H1 (cell line): ENCODE data around the gene FN3KRP. TPM values are rescaled to one million over a fixed set of nuclear protein-coding genes. Genes with fewer than 3 reads are reported as not detected.
A peak's percentile ranks its signal among the peaks of the same experiment; 100 is the strongest.

ENCODE experiments used
- CTCF ChIA-PET: fragments of 300-600 bp; sonication (Branson Sonifier 250); formaldehyde crosslinking; loops from one replicate; lab custom pipeline; 2021; ENCODE audit not compliant: partially characterized antibody; lab: Charles Lee
- POLR2A ChIA-PET: fragments of 300-600 bp; sonication (Branson Sonifier 250); formaldehyde crosslinking; loops from one replicate; lab custom pipeline; 2021; ENCODE audit warnings: inconsistent platforms; ENCODE audit not compliant: partially characterized antibody; lab: Charles Lee
- DNase-seq, 2 experiments: peaks; one replicate each; pipeline versions ENCODE4 v3.0.0 to v3.0.0-alpha.2; 2010 to 2022; ENCODE audit warnings: low spot score in 2 of 2, low read depth in 1 of 2, mixed read lengths in 1 of 2
- FAIRE-seq: peaks from 2 replicates; lab custom pipeline; 2011; peaks lifted over from hg19 to GRCh38; lab: Jason Lieb, UNC
- H2AFZ ChIP-seq: 2 replicates; pipeline ENCODE4 v1.8.1; 2012; ENCODE audit warnings: low read length, inconsistent platforms
- H2AK5ac ChIP-seq: 2 replicates; pipeline ENCODE4 v1.6.1; 2013; ENCODE audit warnings: low read depth, low read length
- H2BK120ac ChIP-seq: replicated peaks from 2 replicates; pipeline ENCODE3; 2013; ENCODE audit warnings: low read depth, low read length, inconsistent platforms
- H2BK12ac ChIP-seq: 2 replicates; pipeline ENCODE4 v1.6.1; 2013; ENCODE audit warnings: low read depth, low read length
- H2BK15ac ChIP-seq: 2 replicates; pipeline ENCODE4 v1.6.1; 2013; ENCODE audit warnings: low read length
- H2BK20ac ChIP-seq: 2 replicates; pipeline ENCODE4 v1.6.1; 2013; ENCODE audit warnings: low read length
- H2BK5ac ChIP-seq: 2 replicates; pipeline ENCODE4 v1.6.1; 2013; ENCODE audit warnings: low read depth, low read length
- H3K14ac ChIP-seq: 2 replicates; pipeline ENCODE4 v1.6.1; 2013; ENCODE audit warnings: inconsistent platforms; ENCODE audit not compliant: insufficient read length
- H3K18ac ChIP-seq: 2 replicates; pipeline ENCODE4 v1.6.1; 2013; ENCODE audit warnings: low read length; ENCODE audit errors: extremely low read depth
- H3K23ac ChIP-seq: 2 replicates; pipeline ENCODE4 v1.6.1; 2013; ENCODE audit warnings: inconsistent platforms; ENCODE audit not compliant: insufficient read length
- H3K23me2 ChIP-seq: 2 replicates; pipeline ENCODE4 v1.6.1; 2013; ENCODE audit warnings: low read depth, low read length
- H3K27ac ChIP-seq: 2 replicates; pipeline ENCODE4 v1.6.1; 2011; ENCODE audit warnings: low read depth, low read length, inconsistent platforms
- H3K27me3 ChIP-seq, 4 experiments: replicated peaks in 1 of 4; 1 replicate in 1 of 4; 2 replicates in 3 of 4; pipeline versions ENCODE4 v1.6.1 to v1.8.1; 2011 to 2013; ENCODE audit warnings: low read length in 3 of 4, mild to moderate bottlenecking in 3 of 4, inconsistent platforms in 2 of 4, mixed read lengths in 2 of 4, moderate library complexity in 1 of 4; ENCODE audit not compliant: control insufficient read depth in 3 of 4, insufficient read depth in 3 of 4; ENCODE audit errors: extremely low read depth in 1 of 4
- H3K36me3 ChIP-seq, 4 experiments: 2 replicates each; pipeline versions ENCODE4 v1.6.1 to v1.8.1; 2011 to 2013; ENCODE audit warnings: mild to moderate bottlenecking in 4 of 4, low read length in 3 of 4, moderate library complexity in 2 of 4, control low read depth in 1 of 4, inconsistent platforms in 1 of 4; ENCODE audit not compliant: insufficient read depth in 4 of 4, control insufficient read depth in 2 of 4
- H3K4ac ChIP-seq: replicated peaks from 2 replicates; pipeline ENCODE3; 2013; ENCODE audit warnings: low read length, low read depth, mixed read lengths, inconsistent platforms; ENCODE audit not compliant: insufficient read length
- H3K4me1 ChIP-seq, 4 experiments: replicated peaks in 1 of 4; 1 replicate in 1 of 4; 2 replicates in 3 of 4; pipeline versions ENCODE4 v1.6.1 to v1.8.1; 2011 to 2013; ENCODE audit warnings: low read length in 3 of 4, inconsistent platforms in 2 of 4, mixed read lengths in 1 of 4; ENCODE audit not compliant: insufficient read depth in 4 of 4, control insufficient read depth in 3 of 4
- H3K4me2 ChIP-seq, 2 experiments: 2 replicates each; pipeline versions ENCODE4 v1.6.1 to v1.8.1; 2011 to 2013; ENCODE audit warnings: low read depth in 2 of 2, low read length in 2 of 2, control low read depth in 1 of 2, inconsistent platforms in 1 of 2, mild to moderate bottlenecking in 1 of 2; ENCODE audit not compliant: insufficient read depth in 1 of 2
- H3K4me3 ChIP-seq, 4 experiments: fragments of 200-600, 300-600 bp in 1 of 4; sonication (generic), shearing (Covaris generic), sonication (Bioruptor Twin) in 1 of 4; 2 replicates each; pipeline versions ENCODE4 v1.5.1 to v1.8.1; 2011 to 2016; ENCODE audit warnings: low read length in 4 of 4, low read depth in 3 of 4, control low read depth in 2 of 4, inconsistent platforms in 2 of 4, mild to moderate bottlenecking in 2 of 4, mixed read lengths in 1 of 4, moderate library complexity in 1 of 4; ENCODE audit not compliant: insufficient read depth in 2 of 4; ENCODE audit errors: extremely low read depth in 1 of 4
- H3K56ac ChIP-seq: replicated peaks from 2 replicates; pipeline ENCODE3; 2013; ENCODE audit warnings: low read depth, mild to moderate bottlenecking, mixed read lengths, low read length, inconsistent platforms; ENCODE audit not compliant: insufficient read length
- H3K79me1 ChIP-seq: 2 replicates; pipeline ENCODE4 v1.6.1; 2013; ENCODE audit warnings: low read depth, low read length, control low read depth
- H3K79me2 ChIP-seq, 2 experiments: 2 replicates each; pipeline versions ENCODE4 v1.6.1 to v1.8.1; 2012 to 2013; ENCODE audit warnings: low read length in 2 of 2, mild to moderate bottlenecking in 2 of 2, inconsistent platforms in 1 of 2; ENCODE audit not compliant: insufficient read depth in 2 of 2, control insufficient read depth in 1 of 2
- H3K9ac ChIP-seq, 4 experiments: replicated peaks in 1 of 4; 1 replicate in 1 of 4; 2 replicates in 3 of 4; pipeline versions ENCODE4 v1.6.1 to v1.8.1; 2011 to 2013; ENCODE audit warnings: low read depth in 3 of 4, low read length in 3 of 4, control low read depth in 2 of 4, mild to moderate bottlenecking in 2 of 4, moderate library complexity in 2 of 4, inconsistent platforms in 1 of 4; ENCODE audit errors: extremely low read depth in 1 of 4
- H3K9me3 ChIP-seq, 2 experiments: 2 replicates each; pipeline versions ENCODE4 v1.6.1 to v1.8.1; 2012 to 2013; ENCODE audit warnings: mild to moderate bottlenecking in 2 of 2, moderate library complexity in 2 of 2, control low read depth in 1 of 2, inconsistent platforms in 1 of 2, low read depth in 1 of 2, low read length in 1 of 2, mixed read lengths in 1 of 2; ENCODE audit not compliant: insufficient read depth in 2 of 2
- H4K20me1 ChIP-seq, 2 experiments: replicated peaks in 1 of 2; 2 replicates each; pipeline versions ENCODE3 to v1.8.1; 2011 to 2013; ENCODE audit warnings: inconsistent platforms in 2 of 2, low read length in 2 of 2, mild to moderate bottlenecking in 1 of 2; ENCODE audit not compliant: insufficient read depth in 2 of 2, control insufficient read depth in 1 of 2
- H4K5ac ChIP-seq: 2 replicates; pipeline ENCODE4 v1.6.1; 2013; ENCODE audit warnings: low read length, low read depth, mixed read lengths, inconsistent platforms; ENCODE audit not compliant: insufficient read length
- H4K8ac ChIP-seq: 2 replicates; pipeline ENCODE4 v1.8.0; 2013; ENCODE audit warnings: mild to moderate bottlenecking, moderate library complexity, low read length, inconsistent platforms; ENCODE audit not compliant: insufficient read depth; ENCODE audit errors: extremely low read depth
- H4K91ac ChIP-seq: replicated peaks from 2 replicates; pipeline ENCODE3; 2013; ENCODE audit warnings: low read length, mixed read lengths, inconsistent platforms; ENCODE audit not compliant: insufficient read length
- ASH2L ChIP-seq: fragments of 200-600, 300-600 bp; sonication (generic); IDR thresholded peaks from one replicate; pipeline ENCODE4 v1.7.1; 2017; ENCODE audit warnings: low read length
- CBX5 ChIP-seq: fragments of 300-800, 300-1000 bp; sonication (generic); IDR thresholded peaks from 2 replicates; pipeline ENCODE4 v1.7.1; 2016; ENCODE audit warnings: antibody characterized with exemption, low read length, low read depth
- EGR1 ChIP-seq: IDR thresholded peaks from 2 replicates; pipeline ENCODE4 v1.6.1; 2011; ENCODE audit warnings: low read depth, low read length, borderline replicate concordance
- FOSL1 ChIP-seq: IDR thresholded peaks from 2 replicates; pipeline ENCODE4 v1.6.1; 2011; ENCODE audit warnings: mild to moderate bottlenecking, low read depth, low read length, moderate library complexity; ENCODE audit not compliant: insufficient read depth
- GABPA ChIP-seq: IDR thresholded peaks from 2 replicates; pipeline ENCODE4 v1.6.1; 2011; ENCODE audit warnings: mild to moderate bottlenecking, low read length, moderate library complexity, borderline replicate concordance; ENCODE audit not compliant: insufficient read depth
- JUND ChIP-seq: IDR thresholded peaks from 2 replicates; pipeline ENCODE4 v1.6.1; 2011; ENCODE audit warnings: mild to moderate bottlenecking, improper control_type of control experiment, low read length
- KDM1A ChIP-seq: fragments of 200-600, 300-600 bp; sonication (generic); IDR thresholded peaks from 2 replicates; pipeline ENCODE4 v1.7.1; 2016; ENCODE audit warnings: mild to moderate bottlenecking, low read length, borderline replicate concordance
- PHF8 ChIP-seq: fragments of 200-600 bp; sonication (generic); conservative IDR thresholded peaks from 2 replicates; pipeline ENCODE4 v1.7.1; 2012; ENCODE audit warnings: low read depth, mild to moderate bottlenecking, inconsistent platforms, low read length, moderate library complexity
- RBBP5 ChIP-seq: IDR thresholded peaks from 2 replicates; pipeline ENCODE4 v1.7.1; 2012; ENCODE audit warnings: low read depth, mild to moderate bottlenecking, inconsistent platforms, low read length, moderate library complexity, borderline replicate concordance
- SIN3A ChIP-seq, 2 experiments: IDR thresholded peaks in 1 of 2; conservative IDR thresholded peaks in 1 of 2; 2 replicates each; pipeline ENCODE4 v1.6.1; 2011 to 2012; ENCODE audit warnings: low read length in 2 of 2, improper control_type of control experiment in 1 of 2, low read depth in 1 of 2, mild to moderate bottlenecking in 1 of 2
- SIX5 ChIP-seq: IDR thresholded peaks from 2 replicates; pipeline ENCODE4 v1.6.1; 2011; ENCODE audit warnings: mild to moderate bottlenecking, low read depth, low read length
- SRF ChIP-seq: IDR thresholded peaks from 2 replicates; pipeline ENCODE4 v1.6.1; 2011; ENCODE audit warnings: mild to moderate bottlenecking, low read depth, low read length, moderate library complexity
- TAF7 ChIP-seq: optimal IDR thresholded peaks from 2 replicates; pipeline ENCODE3; 2011; ENCODE audit warnings: low read depth, mild to moderate bottlenecking, inconsistent platforms, low read length, moderate library complexity, borderline replicate concordance
- whole genome bisulfite sequencing, 2 experiments: shearing (Covaris generic) in 1 of 2; methylation state at CpG; one replicate each; pipeline versions ENCODE4 v1.1.6 to v1.1.7; 2013 to 2015; ENCODE audit warnings: low lambda C conversion rate in 2 of 2, mixed read lengths in 2 of 2, inconsistent platforms in 1 of 2, low coverage in 1 of 2, missing lambda C conversion rate in 1 of 2; ENCODE audit not compliant: insufficient replicate concordance in 2 of 2, insufficient coverage in 1 of 2, insufficient read length in 1 of 2; ENCODE audit errors: extremely low coverage in 1 of 2, missing lambda C conversion rate in 1 of 2; 5-methylcytosine and 5-hydroxymethylcytosine counted together
- polyA plus RNA-seq, 7 experiments: library from polyadenylated mRNA; depleted of rRNA in 3 of 7; stranded (reverse) in 5 of 7; unstranded in 2 of 7; fragments of >200 nt in 5 of 7; fragments of 200-250 nt in 2 of 7; gene quantifications; 1 replicate in 5 of 7; 2 replicates in 1 of 7; 4 replicates in 1 of 7; pipeline versions ENCODE4 v1.2.1 to v1.2.3, GENCODE V29; 2011 to 2013; ENCODE audit warnings: missing spikeins in 2 of 7, mixed read lengths in 2 of 7
- total RNA-seq: library from RNA; stranded (reverse); fragmentation: NEBNext Ultra II Directional; extraction: Animal tissue kit (Norgen Biotek cat#: 25700); gene quantifications from 2 replicates; pipeline ENCODE4 v1.2.1, GENCODE V29; 2021

Gene FN3KRP
- total and polyA plus RNA-seq, 2 of the 8 experiments (the other 6 are each of a cell fraction or from before 2014, with no cell fraction given): 18.1 to 21.4 TPM

GRCh38 chr17:82699551-82699950 is 17.0 kb upstream of the FN3KRP start:
- DNase-seq (no peak), FAIRE-seq (no peak)
- H4K5ac ChIP-seq: no peak overlapping the region
- no peak overlapping the region for H3K23ac ChIP-seq
- no peak overlapping the region for H3K56ac ChIP-seq
- no peak overlapping the region; the same call in 1 of the 2 replicates for H2BK12ac ChIP-seq
- WGBS, 2 experiments: 84% methylated on average over 13 of the region's 13 CpGs; no CpG with 5 or more reads in 1 of the 2 experiments
- H3K18ac ChIP-seq: no peak overlapping the region
- peaks cover 0 to 9% of the 10 kb centered on the region in 2 experiments for H4K20me1 ChIP-seq
- no peak overlapping the region; the same call in 1 of the 2 replicates for H2BK5ac ChIP-seq
- H3K4me1 ChIP-seq: peaks cover 0 to 11% (median 6%) of the 10 kb centered on the region in 4 experiments; a peak in 4 of 7 replicates
- no peak overlapping the region for H2BK15ac ChIP-seq
- peaks cover 8% of the 10 kb centered on the region; the same call in 1 of the 2 replicates for H3K23me2 ChIP-seq
- no peak overlapping the region for H2BK120ac ChIP-seq
- no peak overlapping the region for H3K9ac ChIP-seq
- no peak overlapping the region for H2BK20ac ChIP-seq
- H4K8ac ChIP-seq: no peak overlapping the region
- no peak overlapping the region for H3K4ac ChIP-seq
- ChIA-PET CTCF (interaction anchor here (0.6 kb wide), 1 partner anchor 215 kb away, joined by 3 read pairs; no protein-coding TSS in a partner anchor), POLR2A (interaction anchor here (1.0 kb wide), 1 partner anchor 11 kb away, joined by 3 read pairs; no protein-coding TSS in a partner anchor)
- H3K27me3 ChIP-seq: peaks cover 16 to 34% (median 24%) of the 10 kb centered on the region in 4 experiments
- no peaks in the 10 kb centered on the region for H3K79me1 ChIP-seq
- no peak overlapping the region for H4K91ac ChIP-seq
- H3K9me3 ChIP-seq: no peaks in the 10 kb centered on the region
- H2AK5ac ChIP-seq: no peak overlapping the region
- H3K27ac ChIP-seq: no peak overlapping the region
- H3K14ac ChIP-seq: no peak overlapping the region
- H3K4me2 ChIP-seq: peak overlapping the region; percentile 52 to 90; a peak in 3 of 4 replicates
- peak overlapping the region in 1 of 4 experiments; percentile 54; a peak in 1 of 8 replicates for H3K4me3 ChIP-seq
- no peaks in the 10 kb centered on the region; a peak in 1 of 8 replicates for H3K36me3 ChIP-seq
- H2AFZ ChIP-seq: no peak overlapping the region
- no peaks in the 10 kb centered on the region for H3K79me2 ChIP-seq
- TF ChIP-seq FOSL1 (no peak), RBBP5 (no peak), SIN3A (conservative IDR thresholded peaks at IDR 0.05 in 1 of 2, IDR thresholded peaks at IDR 0.05 in 1 of 2; ENCODE audit: low read depth in 1 of 2, low read length in 2 of 2) (no peak), GABPA (no peak), ASH2L (no peak), JUND (no peak), TAF7 (no peak), SIX5 (no peak), EGR1 (no peak), SRF (no peak), CBX5 (no peak), PHF8 (no peak), KDM1A (no peak)
